Femur (tissue), 1 donor: ENCODE results near the gene ARHGAP24.

Experiments used
- DNase-seq: peaks from one replicate; pipeline ENCODE4 v3.0.0-alpha.2; 2017

The ARHGAP24 gene

GRCh38 chr4:85520765-85521749, 46.1 kb downstream of the ARHGAP24 start:
- no peak for DNase-seq

GRCh38 chr4:85522277-85522676, 47.3 kb downstream of the ARHGAP24 start:
- no peak for DNase-seq

GRCh38 chr4:85522836-85523235, 47.9 kb downstream of the ARHGAP24 start:
- no peak for DNase-seq

GRCh38 chr4:85527815-85528214, 52.9 kb downstream of the ARHGAP24 start:
- no peak for DNase-seq

- DNase-seq: no peak
Observed at GRCh38 chr4:85531560-85532341, 56.8 kb downstream of the ARHGAP24 start.

GRCh38 chr4:85534120-85534519, 59.2 kb downstream of the ARHGAP24 start:
- no peak for DNase-seq

GRCh38 chr4:85543832-85544231, 68.9 kb downstream of the ARHGAP24 start:
- DNase-seq: no peak

GRCh38 chr4:85544751-85545150, 69.8 kb downstream of the ARHGAP24 start:
- DNase-seq: no peak

- DNase-seq: no peak
Observed at GRCh38 chr4:85548116-85548515, 73.2 kb downstream of the ARHGAP24 start.

- DNase-seq: no peak
Observed at GRCh38 chr4:85548841-85549240, 73.9 kb downstream of the ARHGAP24 start.

GRCh38 chr4:85555206-85555605, 80.3 kb downstream of the ARHGAP24 start:
- DNase-seq: no peak

GRCh38 chr4:85556283-85556682, 81.3 kb downstream of the ARHGAP24 start:
- DNase-seq: no peak

GRCh38 chr4:85557016-85557901, 82.3 kb downstream of the ARHGAP24 start:
- DNase-seq: no peak

GRCh38 chr4:85565761-85566480, 91.0 kb downstream of the ARHGAP24 start:
- DNase-seq: no peak

- no peak for DNase-seq
Observed at GRCh38 chr4:85569730-85570299, 94.9 kb downstream of the ARHGAP24 start.

- DNase-seq: no peak
Observed at GRCh38 chr4:85570388-85570787, 95.4 kb downstream of the ARHGAP24 start.

GRCh38 chr4:85571008-85571407, 96.1 kb downstream of the ARHGAP24 start:
- no peak for DNase-seq

GRCh38 chr4:85573270-85573669, 98.3 kb downstream of the ARHGAP24 start:
- no peak for DNase-seq

GRCh38 chr4:85577307-85577706, 102.4 kb downstream of the ARHGAP24 start:
- no peak for DNase-seq

GRCh38 chr4:85579942-85580341, 105.0 kb downstream of the ARHGAP24 start:
- no peak for DNase-seq

- no peak for DNase-seq
Observed at GRCh38 chr4:85580489-85580888, 105.5 kb downstream of the ARHGAP24 start.

- no peak for DNase-seq
Observed at GRCh38 chr4:85587952-85588351, 113.0 kb downstream of the ARHGAP24 start.
